Fibroblast of lung (primary cell): ENCODE results near the gene NEK10. TPM values are rescaled to one million over a fixed set of nuclear protein-coding genes. Genes with fewer than 3 reads are reported as not detected.

ENCODE experiments used
- DNase-seq, 2 donors: peaks; one replicate each; pipeline versions ENCODE4 v3.0.0 to v3.0.0-alpha.2; 2010; ENCODE audit warnings: low read depth in 2 of 2
- H2AFZ ChIP-seq: 2 replicates; pipeline ENCODE4 v1.5.1; 2012; ENCODE audit warnings: low read length, control low read depth, inconsistent platforms
- H3K27ac ChIP-seq: 2 replicates; pipeline ENCODE4 v1.5.1; 2011; ENCODE audit warnings: low read length, control low read depth; ENCODE audit not compliant: insufficient read depth
- H3K27me3 ChIP-seq: 2 replicates; pipeline ENCODE4 v1.5.1; 2011; ENCODE audit warnings: mild to moderate bottlenecking, low read length; ENCODE audit not compliant: control insufficient read depth, insufficient read depth
- H3K36me3 ChIP-seq: 2 replicates; pipeline ENCODE4 v1.5.1; 2011; ENCODE audit warnings: low read length; ENCODE audit not compliant: control insufficient read depth, insufficient read depth
- H3K4me1 ChIP-seq: 2 replicates; pipeline ENCODE4 v1.5.1; 2011; ENCODE audit warnings: low read length; ENCODE audit not compliant: control insufficient read depth, insufficient read depth; ENCODE audit errors: extremely low read depth
- H3K4me2 ChIP-seq: 2 replicates; pipeline ENCODE4 v1.5.1; 2011; ENCODE audit warnings: low read length, control low read depth; ENCODE audit not compliant: insufficient read depth; ENCODE audit errors: extremely low read depth
- H3K4me3 ChIP-seq, 4 experiments: fragments of 200-600 bp in 1 of 4; sonication (generic) in 1 of 4; replicated peaks in 1 of 4; 2 replicates each; pipeline ENCODE4 v1.5.1; 2011 to 2016; ENCODE audit warnings: low read length in 4 of 4, low read depth in 3 of 4, mild to moderate bottlenecking in 3 of 4, control low read depth in 2 of 4, inconsistent platforms in 1 of 4, mixed read lengths in 1 of 4; ENCODE audit not compliant: insufficient read depth in 1 of 4; ENCODE audit errors: control extremely low read depth in 1 of 4
- H3K79me2 ChIP-seq: 2 replicates; pipeline ENCODE4 v1.5.1; 2012; ENCODE audit warnings: mild to moderate bottlenecking, low read length, inconsistent platforms; ENCODE audit not compliant: control insufficient read depth, insufficient read depth
- H3K9ac ChIP-seq: 2 replicates; pipeline ENCODE4 v1.5.1; 2011; ENCODE audit warnings: mild to moderate bottlenecking, low read length, control low read depth; ENCODE audit not compliant: insufficient read depth
- H3K9me3 ChIP-seq: 2 replicates; pipeline ENCODE4 v1.5.1; 2012; ENCODE audit warnings: low read depth, low read length; ENCODE audit not compliant: control insufficient read depth, insufficient read depth
- H4K20me1 ChIP-seq: 2 replicates; pipeline ENCODE4 v1.5.1; 2011; ENCODE audit warnings: low read length; ENCODE audit not compliant: control insufficient read depth, insufficient read depth; ENCODE audit errors: extremely low read depth
- EZH2 ChIP-seq: IDR thresholded peaks from 2 replicates; pipeline ENCODE4 v1.5.1; 2012; ENCODE audit warnings: low read length, control low read depth, mild to moderate bottlenecking; ENCODE audit errors: missing control alignments
- polyA plus RNA-seq, 2 donors: library from polyadenylated mRNA; depleted of rRNA in 1 of 2; stranded (reverse) in 1 of 2; unstranded in 1 of 2; fragments of >200 nt; gene quantifications; 2 replicates each; pipeline ENCODE4 v1.2.1, GENCODE V29; 2011 to 2012; ENCODE audit warnings: missing spikeins in 1 of 2
- total RNA-seq: library from RNA; depleted of rRNA; stranded (reverse); fragments of >200 nt; gene quantifications from 2 replicates; pipeline ENCODE4 v1.2.1, GENCODE V29; 2014
- TF ChIP-seq, protein P1 (sequence below), 2 donors: IDR thresholded peaks in 1 of 2; conservative IDR thresholded peaks in 1 of 2; 1 replicate in 1 of 2; 2 replicates in 1 of 2; pipeline ENCODE4 v1.5.1; 2011 to 2012; ENCODE audit warnings: low read length in 2 of 2, control low read depth in 1 of 2, inconsistent platforms in 1 of 2, low read depth in 1 of 2, mild to moderate bottlenecking in 1 of 2

Gene NEK10
- total and polyA plus RNA-seq, 2 donors (not counting 1 experiment from before 2014, with no cell fraction given) = 1.4 to 23.0 TPM

DNA sequence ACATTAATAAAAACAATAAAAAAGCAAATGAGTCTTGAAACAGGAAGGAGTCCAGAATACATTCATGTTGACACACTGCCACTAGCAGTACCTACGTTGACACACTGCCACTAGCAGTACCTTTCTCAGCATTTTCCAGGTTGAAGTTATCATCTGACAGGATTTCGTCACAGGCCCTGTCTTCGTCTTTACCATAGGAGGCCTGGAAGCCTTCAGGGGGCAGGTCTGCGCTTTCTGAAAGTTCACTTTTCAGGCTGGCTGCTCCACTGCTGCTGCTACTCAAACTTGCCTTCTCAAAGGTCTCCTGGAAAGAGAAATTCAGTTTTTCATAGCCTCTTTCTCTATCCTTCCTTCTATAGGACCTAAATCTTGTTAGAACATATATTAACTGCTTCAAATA, 194.7 kb downstream of the NEK10 start:
- H3K79me2 ChIP-seq = no peaks in the 10 kb centered on the region
- no peaks in the 10 kb centered on the region for H3K27me3 ChIP-seq
- no peaks in the 10 kb centered on the region for H3K36me3 ChIP-seq
- H4K20me1 ChIP-seq = no peaks in the 10 kb centered on the region
- no peak overlapping the region for H3K27ac ChIP-seq
- no peak for DNase-seq
- no peak overlapping the region for H3K4me2 ChIP-seq
- TF ChIP-seq, protein P1, sequence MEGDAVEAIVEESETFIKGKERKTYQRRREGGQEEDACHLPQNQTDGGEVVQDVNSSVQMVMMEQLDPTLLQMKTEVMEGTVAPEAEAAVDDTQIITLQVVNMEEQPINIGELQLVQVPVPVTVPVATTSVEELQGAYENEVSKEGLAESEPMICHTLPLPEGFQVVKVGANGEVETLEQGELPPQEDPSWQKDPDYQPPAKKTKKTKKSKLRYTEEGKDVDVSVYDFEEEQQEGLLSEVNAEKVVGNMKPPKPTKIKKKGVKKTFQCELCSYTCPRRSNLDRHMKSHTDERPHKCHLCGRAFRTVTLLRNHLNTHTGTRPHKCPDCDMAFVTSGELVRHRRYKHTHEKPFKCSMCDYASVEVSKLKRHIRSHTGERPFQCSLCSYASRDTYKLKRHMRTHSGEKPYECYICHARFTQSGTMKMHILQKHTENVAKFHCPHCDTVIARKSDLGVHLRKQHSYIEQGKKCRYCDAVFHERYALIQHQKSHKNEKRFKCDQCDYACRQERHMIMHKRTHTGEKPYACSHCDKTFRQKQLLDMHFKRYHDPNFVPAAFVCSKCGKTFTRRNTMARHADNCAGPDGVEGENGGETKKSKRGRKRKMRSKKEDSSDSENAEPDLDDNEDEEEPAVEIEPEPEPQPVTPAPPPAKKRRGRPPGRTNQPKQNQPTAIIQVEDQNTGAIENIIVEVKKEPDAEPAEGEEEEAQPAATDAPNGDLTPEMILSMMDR (conservative IDR thresholded peaks at IDR 0.05 in 1 of 2, IDR thresholded peaks at IDR 0.05 in 1 of 2; ENCODE audit: low read depth in 1 of 2, low read length in 2 of 2) = no peak
- no peak for TF ChIP-seq EZH2
- no peak overlapping the region for H3K9ac ChIP-seq
- no peaks in the 10 kb centered on the region for H3K4me1 ChIP-seq
- H3K9me3 ChIP-seq = no peaks in the 10 kb centered on the region
- no peak overlapping the region for H3K4me3 ChIP-seq
- H2AFZ ChIP-seq = no peak overlapping the region

DNA sequence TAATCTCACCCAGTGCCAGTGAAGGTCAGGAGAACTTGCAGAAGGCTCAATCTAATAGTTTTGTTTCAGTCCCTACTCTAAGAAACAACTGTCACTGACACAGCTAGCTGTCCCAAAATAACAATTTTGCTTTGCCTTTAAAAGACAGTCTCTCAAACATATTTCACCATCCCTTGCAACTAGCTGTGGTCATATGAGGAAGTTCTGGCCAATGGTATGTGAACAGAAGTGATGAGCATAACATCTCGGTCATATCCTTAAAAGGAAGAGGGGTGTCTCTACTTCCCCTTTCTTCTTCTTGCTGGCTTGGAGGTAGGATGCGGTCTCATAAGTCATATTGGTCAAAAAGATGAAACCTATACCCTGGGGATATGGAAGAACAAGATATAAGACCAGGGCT, 198.1 kb downstream of the NEK10 start:
- H4K20me1 ChIP-seq = no peaks in the 10 kb centered on the region

DNA sequence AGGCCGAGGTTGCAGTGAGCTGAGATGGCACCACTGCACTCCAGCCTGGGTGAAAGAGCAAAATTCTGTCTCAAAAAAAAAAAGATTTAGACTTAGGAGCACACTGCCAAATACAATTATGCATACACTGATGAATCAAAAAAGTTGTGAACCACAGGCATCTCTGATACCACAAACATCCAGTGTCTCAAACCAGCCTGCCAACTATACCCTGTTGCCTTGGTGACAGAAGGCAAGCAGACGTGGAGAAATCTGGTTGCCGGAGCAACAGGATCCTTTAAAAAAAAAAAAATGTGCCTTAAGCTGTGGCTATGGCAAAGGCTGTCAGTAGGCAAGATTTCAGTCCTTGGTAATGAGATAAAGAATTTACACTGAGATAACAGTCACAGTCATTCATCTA, 202.3 kb downstream of the NEK10 start:
- Histone ChIP-seq H3K79me2 (no peaks in the 10 kb centered on the region), H3K36me3 (no peaks in the 10 kb centered on the region), H4K20me1 (no peaks in the 10 kb centered on the region), H3K9me3 (no peaks in the 10 kb centered on the region), H3K4me1 (peaks cover 2% of the 10 kb centered on the region), H3K27ac (no peak overlapping the region), H3K9ac (no peak overlapping the region), H2AFZ (no peak overlapping the region), H3K4me3 (no peak overlapping the region), H3K27me3 (no peaks in the 10 kb centered on the region), H3K4me2 (no peak overlapping the region)
- no peak for TF ChIP-seq EZH2
- TF ChIP-seq, protein P1 (conservative IDR thresholded peaks at IDR 0.05 in 1 of 2, IDR thresholded peaks at IDR 0.05 in 1 of 2; ENCODE audit: low read depth in 1 of 2, low read length in 2 of 2) = no peak
- DNase-seq = peak; percentile 91 to 98

More for the DNA sequence above, 198.1 kb downstream of the NEK10 start:
- no peak for DNase-seq
- Histone ChIP-seq H3K9ac (no peak overlapping the region), H3K27ac (no peak overlapping the region), H3K79me2 (no peaks in the 10 kb centered on the region), H3K4me3 (no peak overlapping the region), H3K4me2 (no peak overlapping the region), H3K4me1 (peaks cover 2% of the 10 kb centered on the region), H3K9me3 (no peaks in the 10 kb centered on the region), H2AFZ (no peak overlapping the region), H3K27me3 (no peaks in the 10 kb centered on the region), H3K36me3 (no peaks in the 10 kb centered on the region)
- TF ChIP-seq EZH2 = no peak
- TF ChIP-seq, protein P1 (conservative IDR thresholded peaks at IDR 0.05 in 1 of 2, IDR thresholded peaks at IDR 0.05 in 1 of 2; ENCODE audit: low read depth in 1 of 2, low read length in 2 of 2) = no peak
